Urothelium cell line (cell line): ENCODE results near the gene VWA5A.
"Not testable (repeated sequence)": the region's sequence is repeated elsewhere in the genome, so short reads cannot be mapped to it uniquely, and the experiment has no call there.

ENCODE experiments used
- DNase-seq: peaks from one replicate; pipeline ENCODE4 v3.0.0; 2011; ENCODE audit warnings: low spot score, mixed read lengths
- FAIRE-seq: peaks from 2 replicates; lab custom pipeline; 2011; peaks lifted over from hg19 to GRCh38; lab: Jason Lieb, UNC

VWA5A gene

GRCh38 chr11:124167826-124168231, 52.6 kb downstream of the VWA5A start:
- DNase-seq (no peak), FAIRE-seq (no peak)

DNA sequence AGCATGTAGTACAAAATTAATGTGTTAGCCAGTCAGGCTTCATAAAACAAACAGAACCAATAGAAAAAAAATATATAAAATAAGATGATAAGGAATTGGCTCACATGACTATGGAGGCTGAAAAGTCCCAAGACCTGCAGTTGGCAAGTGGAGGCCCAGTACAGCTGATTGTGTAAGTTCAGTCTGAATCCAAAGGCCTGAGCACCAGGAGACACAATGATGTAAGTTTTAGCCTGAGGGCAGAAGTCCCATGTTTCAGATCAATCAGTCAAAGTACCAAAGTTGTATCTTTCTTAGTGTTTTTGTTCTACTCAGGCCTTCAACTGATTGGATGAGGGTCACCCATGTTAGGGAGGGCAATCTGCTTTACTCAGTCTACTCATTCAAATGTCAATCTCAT, 53.5 kb downstream of the VWA5A start:
- FAIRE-seq = no peak

GRCh38 chr11:124170315-124170714, 55.1 kb downstream of the VWA5A start:
- not testable (repeated sequence) for FAIRE-seq

More for the DNA sequence above, 53.5 kb downstream of the VWA5A start:
- no peak for DNase-seq

GRCh38 chr11:124170801-124171586, 55.7 kb downstream of the VWA5A start:
- no peak for FAIRE-seq
- no peak for DNase-seq

More at GRCh38 chr11:124170315-124170714, 55.1 kb downstream of the VWA5A start:
- DNase-seq = not testable (repeated sequence)

GRCh38 chr11:124172101-124172500, 56.9 kb downstream of the VWA5A start:
- FAIRE-seq (no peak), DNase-seq (no peak)

- DNase-seq = no peak
- no peak for FAIRE-seq
Observed at GRCh38 chr11:124172599-124172998, 57.3 kb downstream of the VWA5A start.

GRCh38 chr11:124174001-124174583, 58.8 kb downstream of the VWA5A start:
- no peak for FAIRE-seq
- peak; percentile 32 for DNase-seq

GRCh38 chr11:124176925-124177715, 61.9 kb downstream of the VWA5A start:
- DNase-seq (no peak), FAIRE-seq (no peak)

DNA sequence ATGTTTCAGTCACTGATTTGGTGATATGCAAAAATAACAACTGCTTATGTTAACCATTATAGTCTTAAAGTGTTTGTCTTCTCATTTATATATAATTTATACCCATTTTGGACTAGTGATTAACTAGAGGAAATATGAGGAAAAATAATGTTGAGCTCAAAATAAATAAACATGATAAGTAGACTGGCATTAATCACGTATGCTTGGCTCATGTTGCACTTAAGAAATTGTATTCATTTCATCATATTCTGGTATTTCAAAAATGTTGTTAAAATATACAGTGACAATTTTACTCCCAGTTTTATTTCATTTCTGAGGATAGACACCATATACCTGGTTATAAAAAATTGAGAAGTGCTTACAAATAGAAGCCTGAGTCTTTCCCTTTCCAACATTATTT, 64.1 kb downstream of the VWA5A start:
- FAIRE-seq = no peak
- DNase-seq = no peak

- FAIRE-seq = no peak
- no peak for DNase-seq
Observed at GRCh38 chr11:124183068-124183467, 67.8 kb downstream of the VWA5A start, which contains the start of gene OR10D3. OR10D3 (plus strand) TSS chr11:124183345; CDS start chr11:124185270, 1,925 bp downstream.

DNA sequence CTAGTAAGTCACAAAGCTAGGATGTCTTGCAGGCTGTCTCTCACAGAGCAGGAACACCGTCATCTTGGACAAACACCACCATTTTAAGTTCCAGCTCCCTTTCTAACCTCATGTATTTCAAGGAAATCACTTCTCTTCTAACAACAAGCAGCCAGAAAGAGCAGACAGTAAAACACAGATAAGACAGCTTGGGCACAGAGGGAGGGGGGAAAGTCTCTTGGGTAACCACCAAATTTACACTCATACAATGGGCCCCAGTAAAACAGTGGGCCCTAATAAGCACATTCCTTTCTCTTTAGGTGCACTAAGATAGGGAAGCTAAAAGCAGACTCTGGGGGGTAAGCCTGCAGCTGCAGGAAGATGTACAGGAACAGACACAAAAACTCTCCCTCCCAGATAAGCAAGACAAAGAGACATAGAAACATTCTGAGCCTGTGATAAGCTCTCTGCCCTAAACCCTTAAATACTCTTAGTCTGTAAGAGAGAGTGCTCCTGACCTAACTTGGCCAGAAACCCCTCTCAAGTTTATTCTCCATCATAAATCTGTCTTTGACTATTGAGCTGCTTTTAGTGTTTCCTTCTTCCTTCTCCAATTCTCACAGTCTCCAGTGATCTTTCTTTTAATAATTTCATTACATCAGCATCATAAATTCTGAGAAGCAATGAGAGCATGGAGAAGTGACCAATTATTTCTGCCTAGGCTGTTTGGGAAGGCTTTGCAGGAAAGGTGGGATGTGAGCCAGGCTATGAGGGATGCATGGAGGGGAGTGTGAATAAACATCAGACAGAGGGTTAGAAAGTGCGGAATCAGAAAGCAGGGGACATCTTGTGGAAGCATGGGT, 75.3 kb downstream of the VWA5A start:
- FAIRE-seq (no peak), DNase-seq (no peak)

DNA sequence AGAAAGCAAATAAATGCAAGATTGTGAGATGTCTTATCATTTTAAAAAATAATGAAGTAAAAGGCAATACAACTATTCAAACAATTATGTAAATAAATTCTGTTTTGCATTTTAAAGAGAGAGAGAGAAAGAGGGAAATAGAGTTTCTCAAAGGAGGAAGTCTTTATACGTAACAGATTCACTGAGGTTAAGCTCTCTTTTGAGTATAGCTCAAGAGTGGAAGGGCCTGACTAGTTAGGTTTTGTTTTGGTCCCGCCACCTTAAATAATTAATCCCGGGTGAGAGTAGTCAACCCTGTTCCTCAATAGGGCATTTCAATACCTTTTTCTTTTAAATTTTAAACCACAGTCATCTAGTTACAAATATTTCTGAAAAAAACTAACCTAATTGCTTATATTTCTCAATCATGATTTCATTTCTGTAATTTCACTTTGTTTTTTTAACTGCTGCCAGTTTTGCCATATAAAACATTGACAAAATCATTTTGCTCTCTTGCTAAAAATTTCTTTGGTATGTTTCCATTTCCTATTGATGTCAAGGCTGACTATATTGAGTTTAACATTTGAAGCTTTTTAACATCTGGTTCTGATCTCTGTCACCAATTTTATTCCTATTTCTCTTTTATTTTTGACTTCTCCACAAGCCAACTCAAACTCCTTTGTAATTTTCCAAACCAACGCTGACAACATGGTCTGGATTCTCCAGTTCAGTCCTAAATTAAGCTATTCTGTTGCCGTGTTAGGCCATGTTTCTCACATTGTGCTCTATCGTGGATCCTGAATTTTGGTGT, 78.2 kb downstream of the VWA5A start:
- DNase-seq (no peak), FAIRE-seq (no peak)

DNA sequence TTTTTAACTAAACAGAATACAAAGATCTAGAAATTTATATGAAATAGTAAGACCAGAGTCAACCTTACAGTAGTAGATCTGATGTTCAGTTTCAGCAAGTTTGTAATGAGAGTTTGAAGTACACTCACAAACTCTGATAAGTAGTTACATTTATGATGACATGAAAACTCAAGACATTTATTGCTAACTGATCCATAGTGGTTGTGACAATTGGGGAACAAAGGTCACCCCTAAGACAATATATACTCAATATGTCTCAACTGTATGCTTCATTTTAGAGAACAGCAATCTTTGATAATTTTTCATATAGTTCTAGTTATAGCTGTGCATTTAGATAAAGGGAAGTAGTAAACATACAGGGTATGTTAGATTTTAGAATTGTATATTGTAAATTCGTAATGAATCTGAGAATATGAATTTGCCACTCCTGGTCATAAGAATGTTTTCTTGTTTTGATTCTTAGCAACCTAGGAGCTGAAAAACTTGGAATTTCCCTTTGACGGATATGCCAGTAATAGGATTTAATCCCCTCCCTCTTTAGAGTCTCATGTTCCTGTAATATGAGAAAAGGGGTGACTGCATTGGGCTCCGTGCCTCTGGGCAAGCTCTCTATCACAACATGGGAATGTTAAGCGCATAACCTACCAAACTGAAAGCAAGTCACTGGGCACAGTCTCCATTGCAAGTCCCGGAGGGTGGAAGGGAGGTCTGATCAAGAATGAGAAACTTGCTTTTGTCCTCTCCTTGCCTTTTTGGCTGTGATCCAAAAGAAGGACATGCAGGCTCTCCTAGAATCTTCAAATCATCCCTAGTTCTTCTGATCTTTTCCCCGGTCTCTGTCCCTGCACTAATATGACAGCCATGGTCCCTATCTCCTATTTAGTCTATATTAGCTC, 79.3 kb downstream of the VWA5A start:
- no peak for DNase-seq
- no peak for FAIRE-seq

- FAIRE-seq = no peak
- peak; percentile 39 for DNase-seq
Observed at GRCh38 chr11:124195189-124195734, 80.0 kb downstream of the VWA5A start.
